SK-N-SH (cell line): ENCODE measurements around the gene NPC1.

Experiments
- CHD2 ChIP-seq: fragments of 150-350 bp; IDR thresholded peaks from 2 replicates; pipeline ENCODE4 v1.6.1; 2018; ENCODE audit warnings: low read length; ENCODE audit not compliant: partially characterized antibody
- CTCF ChIP-seq: fragments of 200-600 bp; sonication (generic); IDR thresholded peaks from 2 replicates; pipeline ENCODE4 v1.6.1; 2017; ENCODE audit warnings: antibody characterized with exemption, mild to moderate bottlenecking, moderate library complexity
- EP300 ChIP-seq, 2 experiments: IDR thresholded peaks; 2 replicates each; pipeline versions ENCODE4 v1.4.0 to v1.6.1; 2012; ENCODE audit warnings: borderline replicate concordance in 1 of 2, low read depth in 1 of 2, low read length in 1 of 2
- FOXJ3 ChIP-seq: sonication (generic); formaldehyde crosslinking; IDR thresholded peaks from 2 replicates; pipeline ENCODE4 v1.5.1; 2020; ENCODE audit warnings: mild to moderate bottlenecking, missing genetic modification reagents
- NRF1 ChIP-seq: IDR thresholded peaks from 2 replicates; pipeline ENCODE4 v1.6.1; 2012; ENCODE audit warnings: low read depth, mild to moderate bottlenecking, low read length
- POLR2AphosphoS5 ChIP-seq: IDR thresholded peaks from 2 replicates; pipeline ENCODE4 v1.6.1; 2012; ENCODE audit warnings: low read depth, low read length

- no peak for TF ChIP-seq CHD2
- TF ChIP-seq CTCF = no peak
- no peak for TF ChIP-seq FOXJ3 (CRISPR knock-in tag)
- no peak for TF ChIP-seq NRF1
- TF ChIP-seq POLR2AphosphoS5 = no peak
- TF ChIP-seq EP300 (IDR thresholded peaks at IDR 0.05; ENCODE audit: borderline replicate concordance in 1 of 2, low read depth in 1 of 2, low read length in 1 of 2) = no peak
Measured at GRCh38 chr18:23578067-23578701, 8.1 kb downstream of the NPC1 start.
